ENCODE results near the gene VTN.

Gene VTN

DNA sequence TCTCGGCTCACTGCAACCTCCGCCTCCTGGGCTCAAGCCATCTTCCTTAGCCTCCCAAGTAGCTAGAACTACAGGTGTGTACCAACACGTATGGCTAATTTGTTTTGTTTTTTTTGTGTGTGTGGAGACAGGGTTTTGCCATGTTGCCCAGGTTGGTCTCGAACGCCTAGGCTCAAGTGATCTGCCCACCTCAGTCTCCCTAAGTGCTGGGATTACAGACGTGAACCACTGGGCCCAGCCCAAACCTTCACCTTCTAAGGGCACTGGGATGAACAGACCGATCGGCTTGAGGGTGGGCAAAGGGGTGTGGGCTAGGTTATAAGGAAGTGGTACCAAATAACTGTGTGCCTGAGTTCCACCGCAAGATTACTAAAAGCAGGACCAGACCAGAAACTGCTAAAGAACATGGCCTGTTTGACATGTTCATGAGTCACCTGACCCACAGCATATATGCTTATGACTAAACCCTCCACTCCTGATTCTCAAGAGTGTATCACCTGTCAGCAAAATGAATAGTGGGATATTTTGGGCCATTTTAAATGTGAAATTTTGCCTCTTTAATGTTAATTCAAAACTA is 43.0 kb downstream of the VTN start:
- in situ Hi-C loops (cut with MboI; ENCODE audit: low sequenced_read_pairs), result no loop called here

DNA sequence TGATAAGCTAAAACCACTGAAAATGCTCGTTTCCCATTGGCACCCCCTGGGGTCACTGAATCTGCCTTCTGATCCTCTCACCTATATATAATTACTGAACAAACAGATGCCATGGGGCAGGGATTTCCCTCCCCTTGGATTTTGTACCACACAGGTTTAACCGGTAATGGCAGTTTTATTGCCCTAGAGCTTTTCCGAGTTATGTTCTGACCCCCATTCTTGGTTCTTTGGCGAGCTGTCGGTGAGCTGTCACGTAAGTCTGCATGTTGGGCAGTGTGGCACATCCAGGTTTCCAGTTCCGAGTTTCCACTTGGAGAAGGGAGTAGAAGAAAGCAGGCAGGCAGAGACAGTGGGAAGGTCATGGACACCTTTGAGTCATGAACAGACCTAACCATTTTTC is 44.0 kb downstream of the VTN start:
- in situ Hi-C loops (cut with MboI; ENCODE audit: low sequenced_read_pairs), result no loop called here

DNA sequence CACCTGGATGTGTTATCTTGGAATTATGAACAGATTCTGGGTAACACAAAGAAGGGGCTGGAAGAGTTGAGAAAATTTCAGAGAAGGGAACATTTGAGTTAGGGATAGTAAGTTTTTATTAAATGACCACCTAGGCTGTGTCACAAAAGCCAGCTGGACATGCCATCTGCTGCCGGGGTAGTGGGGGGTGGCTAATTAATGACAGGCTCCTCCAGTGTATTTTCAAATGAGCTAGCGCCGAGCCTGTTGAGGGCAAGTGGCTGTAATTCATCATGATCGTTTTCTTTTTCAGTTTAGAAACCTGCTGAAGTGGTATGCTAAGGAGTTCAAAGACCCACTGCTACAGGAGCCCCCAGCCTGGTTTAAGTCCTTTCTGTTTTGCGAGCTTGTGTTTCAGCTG is 44.9 kb downstream of the VTN start:
- in situ Hi-C loops (cut with MboI; ENCODE audit: low sequenced_read_pairs), result no loop called here

DNA sequence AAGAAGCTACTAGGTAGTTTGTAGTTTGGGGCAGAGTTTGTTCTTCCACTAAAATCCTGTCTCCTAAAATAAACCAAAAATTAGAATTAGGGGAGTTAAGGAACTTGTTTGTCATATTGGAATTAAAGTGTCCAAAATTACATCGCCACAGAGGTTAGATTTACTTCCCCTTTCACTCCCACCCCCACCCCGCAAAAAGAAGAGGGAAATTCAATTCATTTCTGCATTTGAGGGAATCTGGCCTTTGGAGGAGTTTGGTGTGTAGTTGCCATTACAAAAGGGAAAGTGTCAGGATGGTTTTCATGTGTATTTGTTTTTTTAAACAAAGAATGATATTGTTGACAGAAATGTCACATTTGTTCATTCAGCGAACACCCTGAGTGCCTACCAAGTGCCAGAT is 45.3 kb downstream of the VTN start:
- in situ Hi-C loops (cut with MboI; ENCODE audit: low sequenced_read_pairs), result no loop called here

DNA sequence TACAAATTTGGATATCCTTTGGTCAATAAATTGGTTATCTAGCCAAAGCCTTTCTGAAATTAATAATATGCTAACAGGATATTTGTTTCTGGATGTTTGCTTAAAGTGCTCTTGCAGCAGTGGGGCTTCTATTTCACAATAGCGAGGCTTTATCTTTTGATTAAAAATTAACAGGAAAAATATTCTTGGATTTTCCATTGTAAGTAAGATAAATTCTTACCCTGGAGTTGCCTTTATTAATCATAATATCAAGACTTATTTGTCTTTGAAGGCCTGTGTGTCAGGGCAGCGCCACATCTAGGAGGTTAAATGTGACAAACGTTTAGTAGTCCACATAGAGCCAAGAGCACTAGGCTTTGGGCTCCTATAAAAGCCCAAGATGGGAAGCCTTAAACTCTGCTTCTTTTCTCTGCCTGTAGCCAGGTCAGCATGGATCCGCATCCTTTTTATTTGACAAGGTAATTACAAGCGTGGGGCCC is 45.8 kb downstream of the VTN start:
- in situ Hi-C loops (cut with MboI; ENCODE audit: low sequenced_read_pairs), result no loop called here

DNA sequence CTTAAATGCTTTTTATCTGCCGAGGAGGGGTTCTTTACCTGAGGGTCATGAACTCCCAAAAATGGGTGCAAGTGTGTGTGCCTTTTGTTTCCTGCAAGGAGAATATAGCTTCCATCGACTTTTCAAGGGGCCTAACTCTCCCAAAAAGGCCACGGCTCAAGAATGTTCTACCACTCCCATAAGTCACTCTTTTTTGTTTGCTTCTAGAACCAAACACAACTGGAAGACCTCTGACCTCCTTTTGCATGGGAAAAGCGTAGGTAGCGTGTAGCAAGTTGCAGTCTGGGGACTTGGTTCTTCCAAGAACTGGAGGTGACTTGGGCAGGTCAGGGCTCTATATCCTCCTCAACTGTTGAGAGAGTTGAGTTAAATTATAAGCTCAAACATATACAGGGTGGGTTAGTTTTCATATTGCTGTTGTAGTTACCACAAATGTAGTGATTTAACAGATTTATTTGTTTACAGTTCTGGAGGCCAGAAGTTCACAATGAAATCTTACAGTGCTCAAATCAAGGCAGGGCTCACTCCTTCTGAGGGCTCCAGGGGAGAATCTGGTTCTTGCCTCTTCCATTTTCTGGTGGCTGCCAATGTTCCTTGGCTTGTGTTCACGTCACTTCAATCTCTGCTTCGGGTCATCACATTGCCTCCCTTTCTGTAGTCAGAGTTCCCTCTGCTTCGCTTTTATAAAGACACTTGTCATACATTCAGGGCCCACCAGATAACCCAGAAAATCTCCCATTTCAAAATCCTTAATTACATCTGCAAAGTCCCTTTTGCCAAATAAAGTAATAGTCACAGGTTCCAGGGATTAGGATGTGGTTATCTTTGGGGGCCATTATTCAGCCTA is 49.7 kb downstream of the VTN start:
- in situ Hi-C loops (cut with MboI; ENCODE audit: low sequenced_read_pairs), result no loop called here

DNA sequence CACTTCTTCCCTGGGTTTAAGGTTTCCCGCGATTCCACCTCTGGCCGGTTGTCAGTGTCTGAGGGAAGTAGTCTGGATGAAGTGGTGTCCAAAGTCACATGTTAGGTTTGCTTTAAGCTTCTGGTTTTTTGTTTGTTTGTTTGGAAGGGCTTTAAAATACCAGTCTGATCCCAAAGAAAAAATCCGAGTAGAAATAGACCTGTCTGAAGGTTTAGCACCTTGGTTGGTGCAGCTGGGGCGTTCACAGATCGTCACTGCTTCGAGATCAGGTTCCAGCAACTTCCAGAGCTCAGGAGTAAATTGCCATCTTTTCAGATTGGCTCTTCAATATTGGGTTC is 50.5 kb downstream of the VTN start:
- in situ Hi-C loops (cut with MboI; ENCODE audit: low sequenced_read_pairs), result no loop called here

DNA sequence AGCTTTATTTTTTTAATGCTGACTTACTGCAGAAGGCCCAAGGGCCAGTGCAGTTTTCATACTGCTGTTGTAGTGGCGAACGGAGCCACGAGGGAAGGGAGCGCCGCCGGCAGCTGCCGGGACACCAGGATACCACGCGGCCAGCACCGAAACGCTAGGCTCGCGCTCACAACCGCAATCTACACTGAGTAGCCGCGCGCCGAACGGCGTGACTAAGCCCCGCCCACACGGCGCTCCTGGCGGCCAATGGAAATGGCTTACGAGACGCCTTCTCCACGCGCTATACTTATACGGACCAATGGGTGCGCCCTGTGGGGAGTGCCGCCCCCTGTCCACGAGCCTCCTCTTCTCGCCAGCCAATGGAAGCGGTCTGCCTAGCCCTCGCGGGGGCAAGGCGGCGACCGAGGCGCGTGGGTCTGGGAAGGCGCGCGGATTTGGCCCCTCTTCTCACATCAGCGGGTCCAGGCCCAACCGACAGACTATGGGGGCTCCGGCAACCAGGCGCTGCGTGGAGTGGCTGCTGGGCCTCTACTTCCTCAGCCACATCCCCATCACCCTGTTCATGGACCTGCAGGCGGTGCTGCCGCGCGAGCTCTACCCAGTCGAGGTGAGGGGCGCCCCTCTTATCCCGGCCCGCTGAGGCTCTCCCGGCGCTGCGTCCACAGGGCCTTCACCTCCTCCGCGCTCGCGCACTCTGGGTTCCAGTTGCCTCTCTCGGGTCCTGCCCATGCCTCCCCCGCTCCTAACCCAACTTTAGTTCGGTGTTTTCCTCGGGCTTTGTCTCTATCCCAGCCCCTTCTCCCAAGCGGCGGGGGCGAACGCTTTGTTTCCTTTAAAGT is 51.1 kb downstream of the VTN start, which contains the start of gene TMEM97:
TSS of gene TMEM97 (plus strand) at position 442 of the 839 bp plus-strand sequence. CDS start at position 482, 40 bp downstream.
- in situ Hi-C loops (cut with MboI; ENCODE audit: low sequenced_read_pairs), result no loop called here

DNA sequence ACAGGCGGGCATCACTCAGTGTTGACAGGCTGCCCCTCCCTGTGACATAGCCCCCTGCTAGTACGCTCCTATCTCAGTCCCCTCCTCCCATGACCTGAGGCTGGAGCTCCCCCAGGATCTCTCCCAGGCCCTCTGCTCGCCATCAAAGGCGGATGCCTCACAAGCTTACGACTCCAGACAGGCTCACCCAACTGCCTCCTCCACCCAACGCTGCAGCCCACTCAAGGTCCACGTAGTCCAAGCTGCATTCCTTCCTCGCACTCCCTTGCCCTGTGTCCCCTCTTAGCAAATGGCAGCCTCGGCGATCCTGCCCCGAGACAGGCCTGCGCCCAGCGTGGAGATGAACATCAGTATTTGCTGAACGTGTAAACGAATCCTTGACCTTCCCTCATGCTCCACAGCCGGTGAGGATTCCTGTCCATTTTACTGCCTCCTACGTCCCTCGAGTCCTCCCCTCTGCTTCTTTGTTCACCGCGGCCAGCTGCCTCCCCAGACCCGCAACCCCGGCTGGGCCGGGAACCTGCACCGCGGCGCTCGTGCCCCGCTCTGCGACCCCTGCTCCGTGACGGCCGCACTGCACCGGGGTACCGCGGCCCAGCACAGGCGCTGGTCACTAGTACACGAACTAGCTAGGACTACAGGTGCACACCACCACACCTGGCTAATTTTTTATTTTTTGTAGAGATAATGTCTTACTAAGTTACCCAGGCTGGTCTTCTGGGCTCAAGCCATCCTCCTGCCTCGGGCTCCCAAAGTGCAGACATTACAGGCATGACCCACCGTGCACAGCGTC is 51.9 kb downstream of the VTN start:
- in situ Hi-C loops (cut with MboI; ENCODE audit: low sequenced_read_pairs), result no loop called here

All from HL-60/S4 (cell line).